SK-N-SH (cell line): ENCODE data around the gene CD70.
A peak's percentile ranks its signal among the peaks of the same experiment; 100 is the strongest.

Experiments
- CHD2 ChIP-seq: fragments of 150-350 bp; IDR thresholded peaks from 2 replicates; pipeline ENCODE4 v1.6.1; 2018; ENCODE audit warnings: low read length; ENCODE audit not compliant: partially characterized antibody
- CTCF ChIP-seq: fragments of 200-600 bp; sonication (generic); IDR thresholded peaks from 2 replicates; pipeline ENCODE4 v1.6.1; 2017; ENCODE audit warnings: antibody characterized with exemption, mild to moderate bottlenecking, moderate library complexity
- MXI1 ChIP-seq: IDR thresholded peaks from 2 replicates; pipeline ENCODE4 v1.6.1; 2012; ENCODE audit warnings: mild to moderate bottlenecking, low read depth, low read length, improper control_type of control experiment
- NFIC ChIP-seq: IDR thresholded peaks from 2 replicates; pipeline ENCODE4 v1.4.0; 2012; ENCODE audit warnings: borderline replicate concordance
- NRF1 ChIP-seq: IDR thresholded peaks from 2 replicates; pipeline ENCODE4 v1.6.1; 2012; ENCODE audit warnings: low read depth, mild to moderate bottlenecking, low read length
- RCOR1 ChIP-seq: fragments of 150-350 bp; IDR thresholded peaks from 2 replicates; pipeline ENCODE4 v1.6.1; 2017; ENCODE audit warnings: antibody characterized with exemption, low read length
- RFX5 ChIP-seq: IDR thresholded peaks from 2 replicates; pipeline ENCODE4 v1.6.1; 2012; ENCODE audit warnings: mild to moderate bottlenecking, improper control_type of control experiment, low read length
- TCF12 ChIP-seq: IDR thresholded peaks from 2 replicates; pipeline ENCODE4 v1.4.0; 2012
- TEAD4 ChIP-seq: IDR thresholded peaks from 2 replicates; pipeline ENCODE4 v1.4.0; 2012; ENCODE audit warnings: mild to moderate bottlenecking, borderline replicate concordance; ENCODE audit not compliant: insufficient read depth
- TF ChIP-seq, protein P1 (sequence below): fragments of 150-350 bp; IDR thresholded peaks from 2 replicates; pipeline ENCODE4 v1.6.1; 2016; ENCODE audit warnings: mild to moderate bottlenecking, low read depth, low read length
- TF ChIP-seq, protein P2 (sequence below): IDR thresholded peaks from 2 replicates; pipeline ENCODE4 v1.4.0; 2012; ENCODE audit warnings: low read depth

GRCh38 chr19:6632002-6632621 is 41.2 kb upstream of the CD70 start:
- no peak for TF ChIP-seq RCOR1
- TF ChIP-seq TEAD4: no peak
- TF ChIP-seq RFX5: no peak
- peak; percentile 87 for TF ChIP-seq CTCF
- TF ChIP-seq, protein P1, sequence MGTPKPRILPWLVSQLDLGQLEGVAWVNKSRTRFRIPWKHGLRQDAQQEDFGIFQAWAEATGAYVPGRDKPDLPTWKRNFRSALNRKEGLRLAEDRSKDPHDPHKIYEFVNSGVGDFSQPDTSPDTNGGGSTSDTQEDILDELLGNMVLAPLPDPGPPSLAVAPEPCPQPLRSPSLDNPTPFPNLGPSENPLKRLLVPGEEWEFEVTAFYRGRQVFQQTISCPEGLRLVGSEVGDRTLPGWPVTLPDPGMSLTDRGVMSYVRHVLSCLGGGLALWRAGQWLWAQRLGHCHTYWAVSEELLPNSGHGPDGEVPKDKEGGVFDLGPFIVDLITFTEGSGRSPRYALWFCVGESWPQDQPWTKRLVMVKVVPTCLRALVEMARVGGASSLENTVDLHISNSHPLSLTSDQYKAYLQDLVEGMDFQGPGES: no peak
- no peak for TF ChIP-seq NFIC
- TF ChIP-seq, protein P2, sequence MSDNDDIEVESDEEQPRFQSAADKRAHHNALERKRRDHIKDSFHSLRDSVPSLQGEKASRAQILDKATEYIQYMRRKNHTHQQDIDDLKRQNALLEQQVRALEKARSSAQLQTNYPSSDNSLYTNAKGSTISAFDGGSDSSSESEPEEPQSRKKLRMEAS: no peak
- no peak for TF ChIP-seq TCF12
- TF ChIP-seq MXI1: no peak
- no peak for TF ChIP-seq NRF1
- TF ChIP-seq CHD2: no peak
